PFSK-1 (cell line): ENCODE data around the gene PLIN5.

Experiments
- POLR2AphosphoS5 ChIP-seq: IDR thresholded peaks from 2 replicates; pipeline ENCODE4 v1.6.1; 2012; ENCODE audit warnings: low read depth, mild to moderate bottlenecking, control low read depth, low read length, moderate library complexity
- REST ChIP-seq, 2 experiments: IDR thresholded peaks; 2 replicates each; pipeline versions ENCODE4 v1.6.1 to v1.8.0; 2011 to 2012; ENCODE audit warnings: low read depth in 2 of 2, low read length in 2 of 2, control low read depth in 1 of 2, inconsistent platforms in 1 of 2, mild to moderate bottlenecking in 1 of 2, moderate library complexity in 1 of 2; ENCODE audit not compliant: insufficient read depth in 1 of 2

GRCh38 chr19:4552525-4552819 is 17.4 kb upstream of the PLIN5 start:
- TF ChIP-seq REST (IDR thresholded peaks at IDR 0.05; ENCODE audit: insufficient read depth in 1 of 2, low read depth in 2 of 2, low read length in 2 of 2) (no peak), POLR2AphosphoS5 (no peak)
